Fibroblast of lung (primary cell): ENCODE results near the gene TAF1L.

Experiments
- CTCF ChIP-seq, 2 donors: IDR thresholded peaks in 1 of 2; conservative IDR thresholded peaks in 1 of 2; 1 replicate in 1 of 2; 2 replicates in 1 of 2; pipeline ENCODE4 v1.5.1; 2011 to 2012; ENCODE audit warnings: low read length in 2 of 2, control low read depth in 1 of 2, inconsistent platforms in 1 of 2, low read depth in 1 of 2, mild to moderate bottlenecking in 1 of 2
- EZH2 ChIP-seq: IDR thresholded peaks from 2 replicates; pipeline ENCODE4 v1.5.1; 2012; ENCODE audit warnings: low read length, control low read depth, mild to moderate bottlenecking; ENCODE audit errors: missing control alignments

GRCh38 chr9:32681751-32682150 lies 46.3 kb upstream of the TAF1L start:
- TF ChIP-seq CTCF (conservative IDR thresholded peaks at IDR 0.05 in 1 of 2, IDR thresholded peaks at IDR 0.05 in 1 of 2; ENCODE audit: low read depth in 1 of 2, low read length in 2 of 2) (no peak), EZH2 (no peak)
